HAP-1 (cell line): ENCODE results near the gene SEPTIN14.
"Not testable (repeated sequence)": the region's sequence is repeated elsewhere in the genome, so short reads cannot be mapped to it uniquely, and the experiment has no call there.

Experiments used
- DNase-seq, 2 experiments: peaks; one replicate each; pipeline ENCODE4 v3.0.0-alpha.2; 2016 to 2020; ENCODE audit warnings: low spot score in 2 of 2
- H3K27me3 ChIP-seq: fragments of 250-450 bp; sonication (Bioruptor Pico); 2 replicates; pipeline ENCODE4 v1.5.1; 2020; ENCODE audit warnings: low read depth, mild to moderate bottlenecking, moderate library complexity
- H3K36me3 ChIP-seq: fragments of 250-450 bp; sonication (Bioruptor Pico); replicated peaks from 2 replicates; pipeline ENCODE4 v1.5.1; 2020; ENCODE audit warnings: mild to moderate bottlenecking
- H3K4me1 ChIP-seq: fragments of 250-450 bp; sonication (Bioruptor Pico); 2 replicates; pipeline ENCODE4 v1.5.1; 2020; ENCODE audit warnings: mild to moderate bottlenecking
- H3K4me3 ChIP-seq: fragments of 250-450 bp; sonication (Bioruptor Pico); 2 replicates; pipeline ENCODE4 v1.5.1; 2020; ENCODE audit warnings: mild to moderate bottlenecking, moderate library complexity
- H3K9me3 ChIP-seq: fragments of 250-450 bp; sonication (Bioruptor Pico); 2 replicates; pipeline ENCODE4 v1.5.1; 2020; ENCODE audit warnings: mild to moderate bottlenecking, moderate library complexity
- in situ Hi-C: fragments of 300-500 bp; cut with MboI; formaldehyde crosslinking; loops from 3 replicates; pipeline ENCODE4 v1.14.3; 2020; ENCODE audit warnings: low sequenced_read_pairs, inconsistent platforms, mixed read lengths

The SEPTIN14 gene

GRCh38 chr7:55838595-55838994 lies 24.0 kb downstream of the SEPTIN14 start:
- no peak overlapping the region for H3K4me3 ChIP-seq
- no peaks in the 10 kb centered on the region for H3K9me3 ChIP-seq
- no peaks in the 10 kb centered on the region for H3K4me1 ChIP-seq
- in situ Hi-C loops: no loop called here
- no peaks in the 10 kb centered on the region for H3K27me3 ChIP-seq
- DNase-seq: no peak
- no peaks in the 10 kb centered on the region for H3K36me3 ChIP-seq

DNA sequence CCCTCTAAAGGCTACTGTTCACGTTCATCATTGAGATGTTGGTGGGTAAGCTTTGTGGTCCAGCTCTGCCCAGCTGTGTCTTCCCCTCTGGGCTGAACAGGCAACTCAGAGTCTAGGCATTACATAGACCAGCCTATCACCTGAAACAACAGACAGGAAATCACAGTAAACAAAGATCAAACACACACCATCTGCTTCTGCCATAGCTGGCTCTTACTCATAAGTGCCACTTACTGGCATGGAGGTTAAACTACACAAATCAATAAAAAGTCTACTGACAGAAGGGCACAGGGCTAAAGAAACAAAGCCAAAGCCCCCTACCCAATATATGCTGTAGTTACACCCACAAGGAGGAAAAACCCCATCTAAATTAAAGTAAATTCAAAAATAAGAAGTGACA lies 35.0 kb downstream of the SEPTIN14 start:
- no peaks in the 10 kb centered on the region for H3K27me3 ChIP-seq
- H3K4me1 ChIP-seq: no peaks in the 10 kb centered on the region
- DNase-seq: no peak
- H3K4me3 ChIP-seq: no peak overlapping the region
- in situ Hi-C loops: no loop called here
- no peaks in the 10 kb centered on the region for H3K9me3 ChIP-seq
- H3K36me3 ChIP-seq: no peaks in the 10 kb centered on the region

GRCh38 chr7:55818686-55819085 lies 43.9 kb downstream of the SEPTIN14 start:
- Histone ChIP-seq H3K27me3 (no peaks in the 10 kb centered on the region), H3K9me3 (no peaks in the 10 kb centered on the region), H3K4me1 (no peaks in the 10 kb centered on the region), H3K4me3 (no peak overlapping the region), H3K36me3 (no peaks in the 10 kb centered on the region)
- DNase-seq: no peak
- in situ Hi-C loops: no loop called here

DNA sequence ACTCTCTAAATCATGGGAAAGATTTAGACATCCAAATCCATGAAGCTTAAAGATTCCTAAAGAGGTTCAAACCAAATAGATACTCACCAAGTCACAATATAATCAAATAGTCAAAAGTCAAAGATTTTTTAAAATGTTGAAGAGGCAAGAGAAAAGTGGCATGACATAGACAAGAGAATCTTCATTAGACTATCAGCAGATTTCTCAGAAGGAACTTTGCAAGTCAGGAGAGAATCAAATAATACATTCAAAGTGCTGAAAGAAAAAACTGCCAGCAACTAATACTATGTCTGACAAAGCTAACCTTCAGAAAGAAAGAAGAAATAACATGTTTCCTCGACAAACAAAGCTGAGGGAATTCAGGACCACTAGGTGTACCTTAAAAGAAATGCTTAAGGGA lies 65.3 kb downstream of the SEPTIN14 start:
- H3K9me3 ChIP-seq, H3K4me3 ChIP-seq, H3K27me3 ChIP-seq, H3K36me3 ChIP-seq, H3K4me1 ChIP-seq, DNase-seq, in situ Hi-C loops: not testable (repeated sequence)

GRCh38 chr7:55794527-55794926 lies 68.0 kb downstream of the SEPTIN14 start:
- Histone ChIP-seq H3K4me3 (no peak overlapping the region), H3K27me3 (no peaks in the 10 kb centered on the region), H3K4me1 (no peaks in the 10 kb centered on the region), H3K9me3 (no peaks in the 10 kb centered on the region), H3K36me3 (no peaks in the 10 kb centered on the region)
- no peak for DNase-seq
- in situ Hi-C loops: no loop called here

- no peaks in the 10 kb centered on the region for H3K4me1 ChIP-seq
- in situ Hi-C loops: no loop called here
- no peaks in the 10 kb centered on the region for H3K36me3 ChIP-seq
- no peaks in the 10 kb centered on the region for H3K27me3 ChIP-seq
- H3K9me3 ChIP-seq: no peaks in the 10 kb centered on the region
- H3K4me3 ChIP-seq: no peak overlapping the region
- DNase-seq: no peak
Measured at GRCh38 chr7:55792048-55792447, 70.5 kb downstream of the SEPTIN14 start.

DNA sequence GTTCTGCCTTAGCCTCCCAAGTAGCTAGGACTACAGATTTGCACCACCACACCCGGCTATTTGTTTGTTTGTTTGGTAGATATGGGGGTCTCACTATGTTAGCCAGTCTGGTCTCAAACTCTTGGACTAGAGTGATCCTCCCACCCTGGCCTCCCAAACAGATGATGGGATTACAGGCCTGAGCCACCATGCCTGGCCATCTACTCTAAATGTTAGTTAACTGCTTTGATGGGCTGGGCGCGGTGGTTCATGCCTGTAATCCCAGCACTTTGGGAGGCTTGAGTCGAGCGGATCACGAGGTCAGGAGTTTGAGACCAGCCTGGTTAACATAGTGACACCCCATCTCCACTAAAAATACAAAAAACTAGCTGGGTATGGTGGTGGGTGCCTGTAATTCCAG lies 74.8 kb downstream of the SEPTIN14 start:
- H3K4me3 ChIP-seq: no peak overlapping the region
- H3K9me3 ChIP-seq: no peaks in the 10 kb centered on the region
- in situ Hi-C loops: no loop called here
- no peaks in the 10 kb centered on the region for H3K4me1 ChIP-seq
- no peaks in the 10 kb centered on the region for H3K36me3 ChIP-seq
- DNase-seq: no peak
- no peaks in the 10 kb centered on the region for H3K27me3 ChIP-seq

DNA sequence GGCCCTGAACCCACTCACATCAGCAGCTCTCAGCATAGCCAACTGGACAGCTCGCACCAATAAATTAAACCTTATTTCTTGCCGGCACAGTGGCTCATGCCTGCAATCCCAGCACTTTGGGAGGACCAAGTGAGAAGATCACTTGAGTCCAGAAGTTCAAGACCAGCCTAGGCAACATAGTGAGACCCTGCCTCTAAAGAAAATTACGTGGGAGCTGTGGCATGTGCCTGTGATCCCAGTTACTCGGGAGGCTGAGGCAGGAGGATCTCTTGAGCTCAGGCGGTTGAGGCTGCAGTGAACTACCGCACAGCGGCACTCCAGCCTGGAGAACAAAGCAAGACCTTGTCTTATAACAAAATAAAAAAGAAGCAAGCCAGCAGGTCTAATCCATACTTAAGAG lies 75.7 kb downstream of the SEPTIN14 start:
- Histone ChIP-seq H3K9me3 (no peaks in the 10 kb centered on the region), H3K36me3 (no peaks in the 10 kb centered on the region), H3K27me3 (no peaks in the 10 kb centered on the region), H3K4me1 (no peaks in the 10 kb centered on the region), H3K4me3 (no peak overlapping the region)
- in situ Hi-C loops: no loop called here
- DNase-seq: no peak

DNA sequence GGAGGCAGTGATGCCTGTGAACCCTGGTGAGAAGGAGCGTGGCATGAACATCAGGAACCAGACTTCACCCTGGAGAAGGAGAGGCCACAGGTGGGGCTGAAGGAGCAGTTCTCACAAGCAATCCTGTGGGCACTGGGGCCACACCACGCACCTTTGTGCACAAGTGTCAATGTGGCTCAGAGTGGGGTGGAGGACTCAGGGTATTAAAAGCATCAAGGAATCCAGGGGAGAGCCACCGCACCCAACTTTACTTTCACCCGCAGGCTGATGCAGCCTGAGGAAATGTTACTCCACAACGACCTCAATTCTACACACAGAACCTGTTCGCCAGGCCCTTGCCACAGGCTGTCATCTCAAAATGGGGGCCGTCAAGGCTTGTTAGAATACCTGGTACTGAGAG lies 77.1 kb downstream of the SEPTIN14 start:
- H3K27me3 ChIP-seq, H3K4me3 ChIP-seq, H3K36me3 ChIP-seq, H3K9me3 ChIP-seq, in situ Hi-C loops, H3K4me1 ChIP-seq, DNase-seq: not testable (repeated sequence)

DNA sequence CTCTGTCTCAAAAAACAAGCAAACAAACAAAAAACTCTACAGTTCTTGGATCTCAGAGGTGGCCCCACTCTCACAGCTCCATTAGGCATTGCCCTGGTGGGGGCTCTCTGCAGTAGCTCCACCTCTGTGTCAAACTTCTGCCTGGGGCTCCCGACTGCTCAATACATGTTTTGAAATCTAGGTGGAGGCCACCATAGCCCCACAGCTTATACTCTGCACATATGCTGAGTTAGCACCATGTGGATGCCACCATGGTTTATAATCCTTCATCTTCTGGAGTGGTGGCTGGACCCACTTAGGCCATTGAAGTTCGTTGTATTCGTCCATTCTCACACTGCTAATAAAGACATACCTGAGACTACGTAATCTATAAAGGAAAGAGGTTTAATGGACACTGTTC lies 78.4 kb downstream of the SEPTIN14 start:
- H3K27me3 ChIP-seq: no peaks in the 10 kb centered on the region
- no peak for DNase-seq
- in situ Hi-C loops: no loop called here
- H3K9me3 ChIP-seq: no peaks in the 10 kb centered on the region
- H3K4me3 ChIP-seq: no peak overlapping the region
- H3K36me3 ChIP-seq: no peaks in the 10 kb centered on the region
- no peaks in the 10 kb centered on the region for H3K4me1 ChIP-seq

GRCh38 chr7:55778631-55779030 lies 83.9 kb downstream of the SEPTIN14 start:
- H3K36me3 ChIP-seq: no peaks in the 10 kb centered on the region
- no peak overlapping the region for H3K4me3 ChIP-seq
- no peaks in the 10 kb centered on the region for H3K4me1 ChIP-seq
- in situ Hi-C loops: no loop called here
- no peaks in the 10 kb centered on the region for H3K9me3 ChIP-seq
- DNase-seq: no peak
- no peaks in the 10 kb centered on the region for H3K27me3 ChIP-seq

DNA sequence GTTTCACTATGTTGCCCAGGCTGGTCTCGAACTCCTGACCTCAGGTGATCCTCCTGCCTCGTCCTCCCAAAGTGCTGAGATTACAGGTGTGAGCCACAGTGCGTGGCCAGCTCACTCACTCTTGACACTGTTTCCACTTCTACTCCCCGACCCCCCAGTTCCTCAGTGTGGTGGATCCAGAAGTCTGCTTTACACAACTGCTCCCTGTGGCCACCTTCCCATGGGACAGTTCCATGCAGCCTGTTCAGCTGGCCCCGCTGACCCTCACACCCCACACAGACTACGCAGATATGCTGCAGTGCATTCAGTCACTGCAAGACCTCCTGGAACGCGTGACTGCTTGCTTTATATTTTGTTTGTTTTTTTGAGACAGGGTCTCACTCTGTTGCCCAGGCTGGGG lies 86.4 kb downstream of the SEPTIN14 start:
- DNase-seq: no peak
- no peak overlapping the region for H3K4me3 ChIP-seq
- H3K9me3 ChIP-seq: no peaks in the 10 kb centered on the region
- in situ Hi-C loops: no loop called here
- no peaks in the 10 kb centered on the region for H3K4me1 ChIP-seq
- H3K27me3 ChIP-seq: no peaks in the 10 kb centered on the region
- no peaks in the 10 kb centered on the region for H3K36me3 ChIP-seq

GRCh38 chr7:55775051-55775420 lies 87.5 kb downstream of the SEPTIN14 start:
- no peak for DNase-seq

DNA sequence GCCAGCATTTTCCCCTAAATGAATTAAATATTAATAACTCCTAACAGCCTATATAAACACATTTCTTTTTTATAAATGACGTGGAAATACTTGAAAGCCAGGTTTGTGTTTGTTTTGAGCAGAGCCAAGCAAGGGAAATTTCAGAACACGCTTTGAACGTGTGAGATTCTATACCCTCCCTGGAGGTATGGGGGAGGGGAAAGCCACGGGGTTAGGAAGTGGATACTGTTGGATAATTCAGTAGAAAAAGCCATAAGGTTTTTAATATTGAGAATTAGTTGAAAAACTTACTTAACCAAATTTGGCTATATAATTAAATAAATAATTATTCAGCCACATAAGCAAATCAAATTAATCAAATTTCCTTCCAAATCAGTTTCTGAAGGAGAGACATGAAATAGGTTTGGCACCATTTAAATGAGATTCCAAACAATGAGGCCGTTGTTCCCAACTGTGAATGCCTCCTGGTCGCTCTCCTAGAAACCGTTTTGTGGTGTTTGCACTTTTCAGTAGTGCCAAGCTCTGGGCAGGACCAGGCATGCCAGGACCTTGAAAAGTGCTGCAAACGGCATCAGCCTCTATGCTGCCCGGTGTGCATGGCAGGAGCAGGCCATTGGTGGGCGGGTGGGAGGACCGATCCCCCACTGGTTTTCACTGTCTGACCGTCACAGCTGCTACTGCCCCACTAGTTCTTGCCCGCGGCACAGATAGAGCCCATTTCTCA lies 88.1 kb downstream of the SEPTIN14 start:
- Histone ChIP-seq H3K9me3 (no peaks in the 10 kb centered on the region), H3K4me1 (no peaks in the 10 kb centered on the region), H3K27me3 (no peaks in the 10 kb centered on the region), H3K4me3 (no peak overlapping the region), H3K36me3 (no peaks in the 10 kb centered on the region)
- in situ Hi-C loops: no loop called here
- no peak for DNase-seq

More at GRCh38 chr7:55775051-55775420, 87.5 kb downstream of the SEPTIN14 start:
- H3K4me1 ChIP-seq: no peaks in the 10 kb centered on the region
- H3K4me3 ChIP-seq: no peak overlapping the region
- no peaks in the 10 kb centered on the region for H3K27me3 ChIP-seq
- no peaks in the 10 kb centered on the region for H3K9me3 ChIP-seq
- no peaks in the 10 kb centered on the region for H3K36me3 ChIP-seq
- in situ Hi-C loops: no loop called here

DNA sequence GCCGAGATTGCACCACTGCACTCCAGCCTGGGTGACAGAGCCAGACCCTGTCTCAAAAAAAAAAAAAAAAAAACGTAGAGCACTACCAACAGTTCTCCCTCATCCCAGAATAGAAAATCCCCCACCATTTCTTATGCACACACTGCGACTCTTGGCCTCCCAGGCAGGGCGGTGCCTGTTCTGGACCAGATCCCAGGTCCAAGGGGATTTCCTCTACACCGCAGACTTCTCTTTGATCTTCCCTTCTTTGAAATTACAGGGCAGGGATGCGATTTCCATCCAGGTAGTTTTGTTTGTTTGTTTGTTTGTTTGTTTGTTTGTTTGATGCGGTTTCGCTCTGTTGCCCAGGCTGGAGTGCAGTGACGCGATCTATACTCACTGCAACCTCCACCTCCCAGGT lies 91.8 kb downstream of the SEPTIN14 start:
- H3K36me3 ChIP-seq: no peaks in the 10 kb centered on the region
- H3K4me1 ChIP-seq: no peaks in the 10 kb centered on the region
- no peak overlapping the region for H3K4me3 ChIP-seq
- H3K9me3 ChIP-seq: no peaks in the 10 kb centered on the region
- DNase-seq: no peak
- in situ Hi-C loops: no loop called here
- H3K27me3 ChIP-seq: no peaks in the 10 kb centered on the region
